ENCODE data around the gene RFXAP.
A peak's percentile ranks its signal among the peaks of the same experiment; 100 is the strongest.

The RFXAP gene

DNA sequence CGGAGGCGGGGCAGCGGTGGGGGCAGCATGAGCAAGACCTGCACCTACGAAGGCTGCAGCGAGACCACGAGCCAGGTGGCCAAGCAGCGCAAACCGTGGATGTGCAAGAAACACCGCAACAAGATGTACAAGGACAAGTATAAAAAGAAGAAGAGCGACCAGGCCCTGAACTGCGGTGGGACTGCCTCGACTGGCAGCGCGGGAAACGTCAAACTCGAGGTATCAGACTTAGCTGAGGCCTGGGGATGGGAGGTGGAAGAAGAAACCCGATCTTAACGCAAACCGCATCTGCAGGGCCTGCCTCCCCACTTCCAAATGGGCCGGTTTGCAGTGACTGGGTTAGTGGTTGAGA is 693 bp downstream of the RFXAP start:
- DNase-seq: peak; percentile 23 to 53

DNA sequence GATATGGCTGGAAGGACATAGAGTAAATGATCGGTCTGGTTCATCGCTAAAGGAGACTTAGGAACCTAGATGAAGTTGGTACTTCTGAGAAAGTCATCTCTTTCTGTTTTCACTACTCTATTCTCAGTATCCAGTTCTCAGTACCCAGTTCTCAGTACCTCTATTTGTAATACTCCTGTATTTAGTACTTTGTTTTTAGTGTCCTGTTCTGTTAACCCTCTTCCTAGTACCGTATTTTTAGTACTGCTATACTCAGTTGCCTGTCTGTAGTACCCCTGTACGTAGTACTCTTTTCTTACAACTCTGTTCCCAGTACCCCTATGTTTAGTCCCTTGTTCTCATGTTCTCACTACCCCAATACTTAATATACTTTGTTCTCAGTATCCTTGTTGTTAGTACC is 1.2 kb downstream of the RFXAP start:
- no peak for DNase-seq

DNA sequence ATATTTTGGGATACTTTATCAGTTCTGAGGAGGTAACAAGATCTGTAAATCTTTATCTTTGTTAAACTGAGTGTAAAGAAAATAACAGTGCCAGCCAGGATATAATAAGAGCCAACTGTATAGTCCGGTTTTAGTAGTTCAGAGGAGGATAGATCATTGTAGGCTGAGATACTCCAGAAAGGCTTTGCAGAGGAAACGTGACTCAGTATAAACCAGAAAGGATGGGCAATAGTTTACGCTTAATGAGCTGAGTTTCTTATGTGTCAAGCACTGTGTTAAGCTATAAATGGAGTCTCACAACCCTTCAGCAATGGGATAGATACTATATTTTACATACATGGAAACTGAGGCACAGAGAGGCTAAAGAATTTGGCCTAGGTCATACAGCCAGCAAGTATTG is 3.8 kb downstream of the RFXAP start:
- peak; percentile 33 to 43 for DNase-seq

- DNase-seq: no peak
These were observed 10.7 kb downstream of the RFXAP start for GRCh38 chr13:36829753-36830152.

GRCh38 chr13:36831291-36831690 is 12.3 kb downstream of the RFXAP start:
- no peak for DNase-seq

- DNase-seq: no peak
These were observed 15.3 kb downstream of the RFXAP start for GRCh38 chr13:36834299-36834698.

- no peak for DNase-seq
These were observed 18.5 kb downstream of the RFXAP start for GRCh38 chr13:36837354-36838092.

- DNase-seq: no peak
These were observed 20.3 kb downstream of the RFXAP start for GRCh38 chr13:36839281-36839680.

GRCh38 chr13:36839981-36840380 is 21.0 kb downstream of the RFXAP start:
- DNase-seq: no peak

- no peak for DNase-seq
These were observed 21.8 kb downstream of the RFXAP start for GRCh38 chr13:36840718-36841250.

DNA sequence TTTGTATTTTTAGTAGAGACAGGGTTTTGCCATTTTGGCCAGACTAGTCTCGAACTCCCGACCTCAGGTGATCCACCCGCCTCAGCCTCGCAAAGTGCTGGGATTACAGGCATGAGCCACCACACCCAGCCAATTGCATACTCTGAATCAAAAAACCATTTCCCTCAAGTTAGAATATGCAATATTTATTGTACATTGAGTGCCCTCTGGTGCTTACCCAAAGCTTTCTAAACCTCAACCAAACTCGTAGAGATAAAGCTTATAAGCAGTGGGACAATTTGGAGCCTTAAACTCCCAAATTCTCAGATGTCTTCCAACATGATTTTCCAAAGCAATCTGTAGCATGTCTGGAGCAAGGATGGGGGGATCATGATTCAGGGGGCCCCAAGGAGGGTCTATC is 22.4 kb downstream of the RFXAP start:
- DNase-seq: peak; percentile 7 to 24

- no peak for DNase-seq
These were observed 28.6 kb downstream of the RFXAP start for GRCh38 chr13:36847606-36848005.

DNA sequence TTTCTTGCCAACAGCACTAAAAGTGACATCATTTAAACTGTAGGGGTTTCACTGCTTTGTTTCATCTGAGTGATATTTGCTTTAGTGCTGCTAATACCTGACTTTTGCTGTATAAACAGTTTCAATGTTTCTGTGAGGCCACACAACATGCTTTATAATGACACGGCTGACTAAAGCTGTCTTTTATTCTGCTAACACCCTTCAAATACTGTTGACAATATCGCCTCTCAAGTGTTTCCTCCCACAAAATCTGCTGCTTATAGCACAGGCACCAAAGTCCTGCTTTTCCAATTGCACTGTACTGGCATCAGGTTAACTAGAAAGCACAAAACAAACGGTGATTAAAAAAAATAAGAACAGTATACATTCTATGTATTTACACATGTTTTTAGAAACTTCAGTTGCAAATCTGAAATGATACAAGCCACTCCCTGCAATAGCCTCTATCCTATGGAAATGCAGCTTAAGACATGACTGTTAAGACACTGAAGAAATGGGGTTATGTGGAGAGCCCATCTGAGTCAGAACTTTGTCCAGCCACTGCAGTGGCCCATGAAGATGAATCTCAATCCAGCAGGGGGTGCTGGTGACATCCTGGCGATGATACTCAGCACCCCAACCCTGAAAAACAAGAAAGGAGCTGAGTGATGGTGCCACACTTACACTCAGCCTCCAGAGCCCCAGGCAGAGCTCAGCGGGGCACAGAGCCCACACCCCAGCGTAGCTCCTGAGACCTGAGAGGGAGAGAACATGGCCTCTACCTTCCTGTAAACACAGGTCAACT is 29.4 kb downstream of the RFXAP start:
- no peak for DNase-seq

- DNase-seq: peak; percentile 34 to 43
These were observed 31.9 kb downstream of the RFXAP start for GRCh38 chr13:36850790-36851438.

DNA sequence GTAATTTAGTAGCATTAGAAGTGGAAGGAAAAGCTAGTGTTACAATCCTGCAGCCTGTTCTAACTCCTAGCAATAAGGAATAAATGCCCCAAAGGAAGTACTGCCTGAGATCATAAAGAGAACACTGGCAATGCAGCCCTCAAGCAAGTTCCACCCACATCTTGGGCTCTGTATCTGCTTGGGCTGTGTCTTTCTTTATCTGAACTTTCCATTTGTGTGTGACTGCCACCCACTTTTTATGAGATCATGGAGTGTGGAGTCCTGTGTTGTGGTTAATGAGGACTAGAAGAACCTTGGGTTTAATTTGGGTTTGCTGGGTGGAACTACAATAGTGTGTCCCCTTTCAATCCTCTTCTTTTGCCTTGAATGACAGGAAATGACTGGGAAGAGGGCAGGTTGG is 38.2 kb downstream of the RFXAP start:
- no peak for DNase-seq

- DNase-seq: peak; percentile 71 to 73
These were observed 39.3 kb downstream of the RFXAP start for GRCh38 chr13:36858290-36858689.

GRCh38 chr13:36859259-36859658 is 40.2 kb downstream of the RFXAP start:
- DNase-seq: no peak

DNA sequence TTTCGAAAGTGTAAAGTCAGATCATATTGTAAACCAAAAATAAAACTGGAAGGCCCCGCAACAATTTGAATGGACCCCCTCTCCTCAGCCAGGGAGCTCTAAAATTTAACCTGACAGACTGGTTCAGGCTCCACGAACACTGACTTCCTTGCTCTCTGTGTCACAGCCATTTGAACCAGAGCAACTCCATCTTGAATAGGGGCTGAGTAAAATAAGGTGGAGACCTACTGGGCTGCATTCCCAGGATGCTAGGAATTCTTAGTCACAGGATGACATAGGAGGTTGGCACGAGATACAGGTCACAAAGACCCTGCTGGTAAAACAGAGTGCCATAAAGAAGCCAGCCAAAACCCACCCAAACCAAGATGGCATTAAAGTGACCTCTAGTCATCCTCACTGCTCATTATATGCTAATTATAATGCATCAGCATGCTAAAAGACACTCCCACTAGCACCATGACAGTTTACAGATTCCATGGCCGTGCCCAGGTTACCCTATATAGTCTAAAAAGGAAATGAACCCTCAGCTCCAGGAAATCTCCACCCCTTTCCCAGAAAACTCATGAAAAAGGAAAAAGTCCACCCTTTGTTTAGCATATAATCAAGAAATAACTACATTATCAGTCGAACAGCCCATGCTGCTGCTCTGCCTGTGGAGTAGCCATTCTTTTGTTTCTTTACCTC is 43.1 kb downstream of the RFXAP start:
- no peak for DNase-seq

- no peak for DNase-seq
These were observed 43.7 kb downstream of the RFXAP start for GRCh38 chr13:36862722-36863121.

DNA sequence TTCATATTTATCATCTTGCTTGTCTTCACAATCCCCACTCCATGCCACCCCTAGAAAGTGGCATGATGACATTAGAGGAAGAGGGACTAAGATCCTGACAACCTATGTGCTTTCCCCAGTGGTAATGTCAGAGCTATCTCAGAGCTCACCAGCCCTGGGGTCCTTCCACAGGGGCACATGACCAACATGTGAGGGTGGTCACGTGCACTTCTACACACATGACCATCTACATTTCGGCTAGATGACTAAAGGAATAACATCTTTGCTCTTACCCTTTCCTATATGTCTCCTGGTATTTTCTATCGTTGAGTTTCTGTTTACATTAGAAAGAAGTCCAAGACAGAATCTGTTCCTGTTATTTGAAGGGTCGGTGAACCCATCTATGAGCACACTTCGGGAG is 46.2 kb downstream of the RFXAP start:
- DNase-seq: no peak

- DNase-seq: no peak
These were observed 47.2 kb downstream of the RFXAP start for GRCh38 chr13:36866232-36866631.

GRCh38 chr13:36870050-36870692 is 51.1 kb downstream of the RFXAP start:
- DNase-seq: peak in 1 of 2 experiments; percentile 39

DNA sequence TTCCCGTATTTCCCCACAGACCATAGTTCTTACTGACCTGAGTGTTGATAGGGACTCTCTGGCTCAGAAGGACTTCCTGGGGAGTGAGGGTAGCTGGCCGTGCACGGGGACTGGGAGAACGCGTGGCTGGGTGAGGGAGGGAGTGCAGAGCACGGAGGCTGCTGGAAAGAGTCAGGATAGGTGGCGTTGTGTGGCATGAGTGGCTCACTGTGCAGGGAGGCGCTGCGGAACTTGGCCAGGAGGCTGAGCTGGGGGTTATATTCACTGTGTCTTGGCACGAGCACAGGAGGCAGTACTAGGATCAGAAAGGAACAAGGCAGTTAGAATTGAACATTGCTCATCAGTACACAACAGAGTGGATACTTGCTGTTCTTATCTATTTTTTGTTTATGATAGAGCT is 53.6 kb downstream of the RFXAP start:
- DNase-seq: no peak

Measured in AML-193 (cell line).